ENCODE results near the gene PET117. TPM values are rescaled to one million over a fixed set of nuclear protein-coding genes. Genes with fewer than 3 reads are reported as not detected.

Gene PET117
- total and polyA plus RNA-seq, 4 donors, result 8.9 to 13.5 (median 12.0) TPM

DNA sequence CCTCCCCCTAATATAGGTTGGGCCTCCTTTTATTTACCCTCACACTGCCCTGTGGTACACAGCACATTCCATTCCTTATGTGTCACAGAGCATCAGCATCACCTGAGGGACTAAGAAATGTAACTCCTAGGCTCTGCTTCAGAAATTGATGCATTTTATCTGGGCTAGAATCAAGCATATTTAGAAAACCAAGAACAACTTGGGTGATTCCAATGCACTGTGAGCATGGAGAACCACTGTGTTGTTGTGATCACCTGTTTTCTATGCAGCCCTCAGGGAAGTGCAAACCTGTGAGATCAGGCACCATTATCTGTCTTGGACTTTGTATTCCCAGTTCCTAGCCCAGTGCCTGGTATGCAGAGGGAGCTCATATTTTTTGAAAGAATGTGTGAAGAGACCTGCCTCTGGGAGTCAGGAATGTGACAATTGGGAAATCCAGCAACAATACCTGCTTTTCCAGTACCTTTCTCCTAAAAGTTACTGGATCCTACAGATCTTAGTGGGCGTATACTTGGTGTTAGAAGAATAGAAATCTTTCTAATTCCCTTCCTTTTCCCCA is 7.0 kb downstream of the PET117 start:
- ATAC-seq (ENCODE audit: insufficient read depth, low FRiP score), result no peak

DNA sequence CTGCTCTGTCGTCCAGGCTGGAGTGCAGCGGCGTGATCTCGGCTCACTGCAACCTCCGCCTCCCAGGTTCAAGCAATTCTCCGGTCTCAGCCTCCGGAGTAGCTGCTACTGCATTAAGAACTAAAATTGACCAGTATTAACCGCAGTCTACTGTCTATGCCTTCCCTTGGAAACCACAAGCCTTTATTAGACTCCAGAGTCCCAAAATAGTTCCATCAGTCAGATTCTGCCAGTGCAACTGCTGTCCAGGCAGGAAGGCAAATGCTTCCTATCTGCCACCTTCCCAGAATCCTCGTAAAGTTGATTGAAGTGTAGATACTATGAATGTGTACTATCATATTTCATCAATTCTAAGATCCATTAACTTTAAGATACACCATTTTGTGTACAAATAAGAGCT is 16.7 kb downstream of the PET117 start:
- Histone ChIP-seq H3K27ac (ENCODE audit: low read depth in 1 of 2, low read length in 1 of 2) (no peak overlapping the region), H3K9me3 (ENCODE audit: control insufficient read depth in 4 of 4, insufficient read depth in 3 of 4, low read length in 3 of 4) (no peaks in the 10 kb centered on the region), H3K4me1 (ENCODE audit: control insufficient read depth in 5 of 5, insufficient read depth in 5 of 5, low read length in 5 of 5) (no peaks in the 10 kb centered on the region), H3K27me3 (ENCODE audit: control insufficient read depth in 3 of 3, insufficient read depth in 3 of 3, low read length in 2 of 3) (no peaks in the 10 kb centered on the region), H3K36me3 (ENCODE audit: control insufficient read depth in 4 of 4, insufficient read depth in 4 of 4, low read length in 4 of 4) (peaks cover 9 to 32% (median 25%) of the 10 kb centered on the region in 4 donors), H3K4me3 (no peak overlapping the region), H3K9ac (ENCODE audit: insufficient read depth in 1 of 2, low read length in 2 of 2) (no peak overlapping the region)
- 96 to 97% methylated on average over 9 of the region's 9 CpGs for WGBS, 2 donors
- TF ChIP-seq, protein P1, sequence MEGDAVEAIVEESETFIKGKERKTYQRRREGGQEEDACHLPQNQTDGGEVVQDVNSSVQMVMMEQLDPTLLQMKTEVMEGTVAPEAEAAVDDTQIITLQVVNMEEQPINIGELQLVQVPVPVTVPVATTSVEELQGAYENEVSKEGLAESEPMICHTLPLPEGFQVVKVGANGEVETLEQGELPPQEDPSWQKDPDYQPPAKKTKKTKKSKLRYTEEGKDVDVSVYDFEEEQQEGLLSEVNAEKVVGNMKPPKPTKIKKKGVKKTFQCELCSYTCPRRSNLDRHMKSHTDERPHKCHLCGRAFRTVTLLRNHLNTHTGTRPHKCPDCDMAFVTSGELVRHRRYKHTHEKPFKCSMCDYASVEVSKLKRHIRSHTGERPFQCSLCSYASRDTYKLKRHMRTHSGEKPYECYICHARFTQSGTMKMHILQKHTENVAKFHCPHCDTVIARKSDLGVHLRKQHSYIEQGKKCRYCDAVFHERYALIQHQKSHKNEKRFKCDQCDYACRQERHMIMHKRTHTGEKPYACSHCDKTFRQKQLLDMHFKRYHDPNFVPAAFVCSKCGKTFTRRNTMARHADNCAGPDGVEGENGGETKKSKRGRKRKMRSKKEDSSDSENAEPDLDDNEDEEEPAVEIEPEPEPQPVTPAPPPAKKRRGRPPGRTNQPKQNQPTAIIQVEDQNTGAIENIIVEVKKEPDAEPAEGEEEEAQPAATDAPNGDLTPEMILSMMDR (IDR thresholded peaks at IDR 0.05; ENCODE audit: control extremely low read depth, extremely low read depth), result no peak
- ATAC-seq (ENCODE audit: insufficient read depth, low FRiP score) (no peak), DNase-seq (no peak)

More for the DNA sequence above, 7.0 kb downstream of the PET117 start:
- TF ChIP-seq, protein P1 (IDR thresholded peaks at IDR 0.05; ENCODE audit: control extremely low read depth, extremely low read depth), result no peak
- H3K4me3 ChIP-seq, result no peak overlapping the region
- H3K27ac ChIP-seq (ENCODE audit: low read depth in 1 of 2, low read length in 1 of 2), result no peak overlapping the region
- no peaks in the 10 kb centered on the region for H3K27me3 ChIP-seq (ENCODE audit: control insufficient read depth in 3 of 3, insufficient read depth in 3 of 3, low read length in 2 of 3)
- no peak for DNase-seq
- peaks cover 4 to 6% (median 6%) of the 10 kb centered on the region in 4 donors for H3K36me3 ChIP-seq (ENCODE audit: control insufficient read depth in 4 of 4, insufficient read depth in 4 of 4, low read length in 4 of 4)
- no peak overlapping the region for H3K9ac ChIP-seq (ENCODE audit: insufficient read depth in 1 of 2, low read length in 2 of 2)
- WGBS, 2 donors, result 96% methylated on average over 1 of the region's 1 CpG
- peaks cover 0 to 5% (median 2%) of the 10 kb centered on the region in 5 donors for H3K4me1 ChIP-seq (ENCODE audit: control insufficient read depth in 5 of 5, insufficient read depth in 5 of 5, low read length in 5 of 5)
- H3K9me3 ChIP-seq (ENCODE audit: control insufficient read depth in 4 of 4, insufficient read depth in 3 of 4, low read length in 3 of 4), result no peaks in the 10 kb centered on the region

DNA sequence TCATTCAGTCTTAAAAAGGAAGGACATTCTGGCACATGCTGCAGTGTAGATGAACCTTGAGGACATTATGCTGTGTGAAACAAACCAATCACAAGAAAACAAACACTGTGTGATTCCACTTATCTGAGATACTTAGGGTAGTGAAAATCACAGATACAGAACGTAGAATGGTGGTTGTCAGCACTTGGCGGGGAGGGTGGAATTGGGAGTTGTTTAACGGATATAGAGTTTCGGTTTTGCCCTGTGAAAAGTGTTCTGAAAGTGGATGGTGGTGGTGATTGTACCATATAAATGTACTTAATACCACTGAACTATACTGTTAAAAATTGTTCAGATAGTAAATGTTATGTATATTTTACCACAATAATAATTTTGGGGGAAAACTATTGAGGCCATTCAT is 18.4 kb downstream of the PET117 start:
- WGBS, 2 donors, result 97% methylated on average over 4 of the region's 4 CpGs

More for the DNA sequence above, 18.4 kb downstream of the PET117 start:
- H3K4me1 ChIP-seq (ENCODE audit: control insufficient read depth in 5 of 5, insufficient read depth in 5 of 5, low read length in 5 of 5), result no peaks in the 10 kb centered on the region
- no peaks in the 10 kb centered on the region for H3K27me3 ChIP-seq (ENCODE audit: control insufficient read depth in 3 of 3, insufficient read depth in 3 of 3, low read length in 2 of 3)
- no peak overlapping the region for H3K27ac ChIP-seq (ENCODE audit: low read depth in 1 of 2, low read length in 1 of 2)
- TF ChIP-seq, protein P1 (IDR thresholded peaks at IDR 0.05; ENCODE audit: control extremely low read depth, extremely low read depth), result no peak
- DNase-seq (no peak), ATAC-seq (ENCODE audit: insufficient read depth, low FRiP score) (no peak)
- no peak overlapping the region for H3K9ac ChIP-seq (ENCODE audit: insufficient read depth in 1 of 2, low read length in 2 of 2)
- no peaks in the 10 kb centered on the region for H3K9me3 ChIP-seq (ENCODE audit: control insufficient read depth in 4 of 4, insufficient read depth in 3 of 4, low read length in 3 of 4)
- H3K4me3 ChIP-seq, result no peak overlapping the region
- peaks cover 9 to 29% (median 22%) of the 10 kb centered on the region in 4 donors for H3K36me3 ChIP-seq (ENCODE audit: control insufficient read depth in 4 of 4, insufficient read depth in 4 of 4, low read length in 4 of 4)

Data from lung (tissue), 12 donors.